Activated CD8-positive, alpha-beta memory T cell treated with anti-CD3 and anti-CD28 coated beads, Interleukin-2, amount 50 U/mL, for 24 hours (primary cell): Measurements from ENCODE around the gene GALNT18.

Source experiments
- DNase-seq: peaks from one replicate; pipeline ENCODE4 v3.0.0-alpha.2; 2020; ENCODE audit errors: extremely low read depth

GALNT18 gene

GRCh38 chr11:11433960-11434359, 187.8 kb downstream of the GALNT18 start:
- no peak for DNase-seq

DNA sequence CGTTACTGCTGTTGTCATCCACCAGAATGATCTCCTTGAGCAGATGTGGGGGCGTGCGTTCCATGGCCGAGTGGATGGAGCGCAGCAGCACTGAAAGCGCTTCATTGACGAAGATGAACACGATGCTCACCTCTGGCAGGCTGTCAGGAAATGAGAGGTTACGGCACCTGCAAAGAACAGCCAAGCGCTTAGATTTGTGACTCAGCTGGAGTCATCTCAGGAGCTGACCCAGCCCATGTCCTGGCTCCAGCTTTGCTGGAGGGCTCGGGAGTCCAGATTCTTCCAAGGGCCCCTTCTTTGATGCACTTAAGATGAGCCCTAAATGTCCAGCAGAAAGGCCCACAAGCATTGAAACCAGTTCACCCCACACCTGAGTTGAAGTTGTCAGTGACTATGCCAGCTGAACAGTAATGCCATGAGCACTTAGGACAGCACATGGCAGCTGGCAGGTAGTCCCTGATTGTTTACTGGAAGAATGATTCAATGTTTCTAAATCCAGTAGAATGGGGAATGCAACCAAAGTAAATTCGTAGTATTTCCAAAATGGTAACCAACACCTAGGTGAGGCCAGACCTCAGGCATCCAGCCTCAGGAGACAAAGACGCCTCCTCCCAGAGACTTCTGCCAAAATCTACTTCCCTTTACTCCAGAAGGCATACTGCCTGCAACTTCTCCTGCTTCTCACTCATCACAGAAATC, 189.0 kb downstream of the GALNT18 start:
- DNase-seq, result no peak

DNA sequence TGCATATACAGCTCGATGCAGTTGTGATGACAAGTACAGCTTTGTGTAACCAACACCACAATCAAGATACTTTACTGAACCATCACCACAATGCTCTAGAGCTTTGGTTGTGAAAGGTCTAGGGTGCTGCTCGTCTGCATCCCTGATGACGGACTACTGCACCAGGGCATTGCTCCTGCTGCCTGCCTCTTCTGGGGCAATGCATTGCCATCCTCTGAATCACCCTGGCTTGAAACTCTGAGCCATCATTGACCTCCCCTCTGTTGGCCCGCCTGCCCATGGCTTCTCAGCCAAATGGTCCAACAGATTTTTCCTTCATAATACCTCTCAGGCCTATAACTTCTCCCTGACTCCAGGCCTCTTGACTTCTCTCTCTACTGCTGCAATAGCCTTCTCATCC, 191.4 kb downstream of the GALNT18 start:
- DNase-seq, result no peak

GRCh38 chr11:11428714-11429113, 193.1 kb downstream of the GALNT18 start:
- no peak for DNase-seq

DNA sequence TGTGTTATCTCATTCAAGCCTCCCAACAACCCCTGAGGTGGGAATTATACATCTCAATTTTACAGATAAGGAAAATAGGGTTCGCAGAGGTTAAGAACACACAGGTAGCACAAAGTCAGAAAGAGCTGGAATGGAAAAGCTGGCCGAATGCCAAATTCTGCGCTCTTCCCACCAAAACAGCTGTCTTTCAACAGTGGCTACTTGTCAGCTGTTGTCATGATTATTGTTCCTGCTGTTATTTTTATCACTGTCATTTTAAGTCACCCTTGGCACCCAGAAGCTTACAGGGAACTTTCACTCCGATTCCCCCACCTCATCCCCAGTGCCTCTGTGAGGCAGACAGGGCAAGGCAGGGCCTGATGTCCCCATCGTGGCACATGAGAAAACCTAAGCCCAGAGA, 194.3 kb downstream of the GALNT18 start:
- no peak for DNase-seq

GRCh38 chr11:11427140-11427539, 194.7 kb downstream of the GALNT18 start:
- DNase-seq, result no peak

DNA sequence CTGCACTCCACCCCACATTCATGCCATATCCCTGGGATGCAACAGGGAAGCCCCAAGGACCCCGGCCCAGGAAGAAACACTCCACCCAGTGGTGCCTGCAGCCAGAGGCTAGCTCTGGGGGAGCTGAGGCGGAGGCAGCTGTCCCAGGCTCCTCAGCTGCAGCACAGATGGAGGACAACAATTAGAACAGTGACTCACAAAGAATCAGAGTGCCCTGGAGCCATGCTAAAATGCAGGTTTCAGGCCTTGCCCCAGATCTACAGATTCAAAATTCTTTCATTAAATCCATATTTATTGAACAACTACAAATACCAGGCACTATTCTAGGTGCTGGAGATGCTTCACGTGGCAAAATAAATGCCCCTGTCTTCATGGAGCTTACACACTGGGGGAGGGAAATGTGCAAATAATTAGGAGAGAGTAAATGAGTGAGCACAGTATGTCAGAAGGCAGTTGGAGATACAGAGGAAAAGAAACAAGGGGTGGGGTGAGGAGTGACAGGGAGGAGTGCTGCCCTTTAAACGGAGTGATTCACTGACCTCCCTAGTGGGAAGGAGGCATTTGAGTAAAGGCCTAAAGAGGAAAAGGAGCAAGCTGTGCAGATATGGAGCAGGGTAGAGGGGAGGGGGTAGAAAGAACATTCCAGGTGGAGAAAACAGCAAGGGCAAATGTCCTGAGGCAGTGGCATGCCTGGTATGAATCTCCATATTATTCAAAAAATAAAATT, 195.4 kb downstream of the GALNT18 start:
- no peak for DNase-seq

GRCh38 chr11:11425806-11426205, 196.0 kb downstream of the GALNT18 start:
- DNase-seq, result no peak

DNA sequence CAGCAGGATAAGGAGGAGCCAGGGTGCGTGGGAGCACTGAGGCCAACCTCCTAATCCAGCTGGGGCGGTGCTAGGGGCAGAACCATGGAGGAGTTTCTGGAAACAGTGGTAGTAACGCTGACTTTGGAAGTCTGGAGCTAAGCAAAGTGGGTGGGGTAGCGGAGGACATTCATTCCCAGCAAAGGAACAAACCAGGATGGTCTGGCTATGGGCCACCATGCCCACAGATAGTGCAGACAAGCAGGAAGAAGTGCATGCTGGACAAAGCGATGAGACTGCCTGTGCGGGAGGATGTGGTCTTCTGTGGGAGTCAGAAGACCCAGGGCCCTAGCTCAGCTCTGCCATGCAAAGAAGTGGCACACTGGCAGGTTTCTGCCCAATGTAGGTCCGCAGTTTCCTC, 197.1 kb downstream of the GALNT18 start:
- DNase-seq, result no peak

GRCh38 chr11:11422411-11423128, 199.2 kb downstream of the GALNT18 start:
- DNase-seq, result no peak

GRCh38 chr11:11421509-11421908, 200.3 kb downstream of the GALNT18 start:
- DNase-seq, result no peak

- no peak for DNase-seq
Observed at GRCh38 chr11:11420899-11421285, 200.9 kb downstream of the GALNT18 start.

GRCh38 chr11:11420191-11420898, 201.5 kb downstream of the GALNT18 start:
- no peak for DNase-seq

GRCh38 chr11:11419747-11420146, 202.1 kb downstream of the GALNT18 start:
- no peak for DNase-seq

- DNase-seq, result no peak
Observed at GRCh38 chr11:11416917-11417316, 204.9 kb downstream of the GALNT18 start.

GRCh38 chr11:11416502-11416901, 205.3 kb downstream of the GALNT18 start:
- no peak for DNase-seq

DNA sequence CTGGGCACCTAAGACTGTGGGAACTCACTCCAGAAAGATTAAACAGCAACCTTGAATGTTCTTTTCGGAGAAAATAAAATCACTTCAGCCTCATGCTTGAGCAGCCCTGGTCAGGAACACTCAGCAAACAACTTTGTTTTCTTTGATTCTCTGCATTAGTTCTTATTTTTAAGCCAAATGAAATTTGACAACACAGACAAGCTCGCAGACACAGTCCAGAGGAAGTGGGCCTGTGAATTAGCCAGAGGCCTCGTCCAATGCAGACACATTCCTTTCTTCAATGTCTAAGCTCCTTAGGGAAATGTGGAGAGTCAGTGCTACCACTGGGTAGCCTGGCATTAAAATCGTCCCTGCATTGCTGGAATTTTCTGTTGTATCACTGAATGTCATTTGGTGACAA, 205.9 kb downstream of the GALNT18 start:
- DNase-seq, result no peak

DNA sequence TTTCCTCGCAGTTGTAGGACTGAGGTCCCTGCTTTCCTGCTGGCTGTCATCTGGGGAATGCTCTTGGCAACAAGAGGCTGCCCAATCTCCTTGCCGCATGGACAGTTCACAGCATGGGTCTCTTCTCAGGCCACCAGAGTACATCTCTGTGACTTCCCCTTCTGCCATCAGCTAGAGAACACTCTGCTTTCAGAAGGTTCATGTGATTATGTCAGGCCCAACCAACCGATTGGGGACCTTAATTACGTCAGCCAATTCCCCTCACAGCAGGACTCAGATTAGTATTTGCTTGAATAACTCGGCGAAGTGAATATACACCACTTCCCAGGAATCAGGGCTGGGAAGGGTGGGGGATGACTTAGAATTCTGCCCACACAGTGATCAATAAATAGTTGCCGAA, 206.8 kb downstream of the GALNT18 start:
- no peak for DNase-seq

DNA sequence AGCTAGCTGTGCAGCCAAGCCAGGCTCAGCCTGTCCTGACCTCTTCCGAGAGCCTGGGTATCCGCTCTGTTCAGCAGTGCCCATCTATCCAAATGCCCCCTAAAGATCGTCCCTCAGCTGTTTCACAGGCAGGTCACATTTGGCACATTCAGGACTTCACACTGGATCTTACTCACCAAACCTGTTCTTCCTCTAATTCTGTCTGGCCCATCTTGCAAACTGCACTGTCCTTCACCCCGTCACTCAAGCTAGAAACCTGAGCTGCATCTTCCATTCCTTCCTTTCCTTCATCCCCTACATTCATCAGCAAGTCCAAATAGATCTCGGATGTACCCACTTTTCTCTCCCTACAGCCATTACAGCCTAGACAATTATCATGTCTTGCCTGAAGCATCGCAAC, 208.0 kb downstream of the GALNT18 start:
- no peak for DNase-seq

GRCh38 chr11:11411401-11411985, 210.3 kb downstream of the GALNT18 start:
- DNase-seq, result no peak

DNA sequence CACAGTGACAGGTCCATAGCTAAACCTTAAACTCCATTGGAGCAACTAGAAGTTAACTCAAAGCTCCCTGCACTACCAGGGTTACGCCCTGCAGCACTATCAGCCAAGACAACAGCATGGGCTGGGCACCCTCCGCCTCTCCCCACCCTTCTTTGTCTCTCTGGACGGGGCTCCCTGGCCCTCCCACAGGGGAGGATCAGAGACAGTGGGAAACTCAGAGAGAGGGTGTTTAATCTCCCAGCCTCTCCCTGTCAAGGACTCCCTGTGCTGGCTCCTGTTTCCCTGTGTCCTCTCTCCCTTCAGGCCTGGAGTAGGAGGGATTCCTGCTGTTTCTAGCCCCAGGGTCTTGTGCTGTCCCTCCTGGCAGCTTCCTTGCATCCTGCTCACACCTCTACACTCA, 211.9 kb downstream of the GALNT18 start:
- no peak for DNase-seq

DNA sequence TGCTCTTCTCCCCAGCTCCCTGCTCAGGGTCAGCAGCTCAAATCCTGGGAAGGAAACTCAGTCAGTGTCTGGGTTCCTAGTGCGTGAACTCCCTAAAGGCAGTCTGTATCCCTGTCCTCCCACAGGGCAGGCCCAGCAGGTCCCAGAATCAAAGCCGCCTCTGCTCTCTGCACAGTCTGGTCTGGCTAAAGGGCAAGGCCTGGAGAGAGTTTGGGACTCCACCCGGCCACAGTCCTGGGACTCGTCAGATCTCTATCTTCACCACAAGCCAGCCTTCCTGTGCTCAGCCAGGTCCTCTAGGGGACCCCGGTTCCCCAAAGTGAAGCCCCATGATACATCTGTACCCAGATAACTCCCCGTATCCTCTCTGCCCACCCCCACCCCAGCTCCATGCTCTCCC, 212.6 kb downstream of the GALNT18 start:
- no peak for DNase-seq
